ENCODE data around the gene ZNF536. TPM values are rescaled to one million over a fixed set of nuclear protein-coding genes. Genes with fewer than 3 reads are reported as not detected.

The ZNF536 gene
- total RNA-seq, 6 experiments from 2014 or later: not detected

DNA sequence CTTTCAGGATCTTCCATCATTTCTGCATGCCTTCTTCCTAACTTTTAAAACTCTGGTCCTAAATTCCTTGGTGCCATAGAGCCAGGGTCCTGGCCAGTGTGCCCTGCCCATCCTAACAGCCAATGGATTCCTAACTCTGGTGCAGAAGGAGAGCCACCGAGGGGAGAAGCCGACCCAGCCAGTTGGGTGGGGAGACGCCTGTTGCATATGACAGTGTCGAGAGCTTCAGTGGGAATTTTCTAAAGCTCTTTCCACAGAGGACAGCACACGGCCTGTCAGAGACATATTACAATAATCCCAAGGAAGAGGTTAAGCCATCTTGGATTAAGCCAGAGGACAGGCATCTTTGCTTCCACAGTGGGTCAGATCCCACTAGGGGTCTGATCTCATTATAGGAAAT is 180.4 kb downstream of the ZNF536 start:
- no peaks in the 10 kb centered on the region for H3K4me1 Mint-ChIP-seq (ENCODE audit: low read depth)
- DNase-seq: no peak
- TF ChIP-seq, protein P1, sequence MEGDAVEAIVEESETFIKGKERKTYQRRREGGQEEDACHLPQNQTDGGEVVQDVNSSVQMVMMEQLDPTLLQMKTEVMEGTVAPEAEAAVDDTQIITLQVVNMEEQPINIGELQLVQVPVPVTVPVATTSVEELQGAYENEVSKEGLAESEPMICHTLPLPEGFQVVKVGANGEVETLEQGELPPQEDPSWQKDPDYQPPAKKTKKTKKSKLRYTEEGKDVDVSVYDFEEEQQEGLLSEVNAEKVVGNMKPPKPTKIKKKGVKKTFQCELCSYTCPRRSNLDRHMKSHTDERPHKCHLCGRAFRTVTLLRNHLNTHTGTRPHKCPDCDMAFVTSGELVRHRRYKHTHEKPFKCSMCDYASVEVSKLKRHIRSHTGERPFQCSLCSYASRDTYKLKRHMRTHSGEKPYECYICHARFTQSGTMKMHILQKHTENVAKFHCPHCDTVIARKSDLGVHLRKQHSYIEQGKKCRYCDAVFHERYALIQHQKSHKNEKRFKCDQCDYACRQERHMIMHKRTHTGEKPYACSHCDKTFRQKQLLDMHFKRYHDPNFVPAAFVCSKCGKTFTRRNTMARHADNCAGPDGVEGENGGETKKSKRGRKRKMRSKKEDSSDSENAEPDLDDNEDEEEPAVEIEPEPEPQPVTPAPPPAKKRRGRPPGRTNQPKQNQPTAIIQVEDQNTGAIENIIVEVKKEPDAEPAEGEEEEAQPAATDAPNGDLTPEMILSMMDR (IDR thresholded peaks at IDR 0.05): no peak
- H3K27ac Mint-ChIP-seq: no peak overlapping the region
- peaks cover 77% of the 10 kb centered on the region for H3K9me3 Mint-ChIP-seq
- H3K4me3 Mint-ChIP-seq: no peak overlapping the region
- peaks cover 5% of the 10 kb centered on the region; the same call in 1 of the 2 replicates for H3K36me3 Mint-ChIP-seq (ENCODE audit: low read depth)
- H3K27me3 Mint-ChIP-seq (ENCODE audit: insufficient read depth): peaks cover 3% of the 10 kb centered on the region; the same call in 1 of the 2 replicates

DNA sequence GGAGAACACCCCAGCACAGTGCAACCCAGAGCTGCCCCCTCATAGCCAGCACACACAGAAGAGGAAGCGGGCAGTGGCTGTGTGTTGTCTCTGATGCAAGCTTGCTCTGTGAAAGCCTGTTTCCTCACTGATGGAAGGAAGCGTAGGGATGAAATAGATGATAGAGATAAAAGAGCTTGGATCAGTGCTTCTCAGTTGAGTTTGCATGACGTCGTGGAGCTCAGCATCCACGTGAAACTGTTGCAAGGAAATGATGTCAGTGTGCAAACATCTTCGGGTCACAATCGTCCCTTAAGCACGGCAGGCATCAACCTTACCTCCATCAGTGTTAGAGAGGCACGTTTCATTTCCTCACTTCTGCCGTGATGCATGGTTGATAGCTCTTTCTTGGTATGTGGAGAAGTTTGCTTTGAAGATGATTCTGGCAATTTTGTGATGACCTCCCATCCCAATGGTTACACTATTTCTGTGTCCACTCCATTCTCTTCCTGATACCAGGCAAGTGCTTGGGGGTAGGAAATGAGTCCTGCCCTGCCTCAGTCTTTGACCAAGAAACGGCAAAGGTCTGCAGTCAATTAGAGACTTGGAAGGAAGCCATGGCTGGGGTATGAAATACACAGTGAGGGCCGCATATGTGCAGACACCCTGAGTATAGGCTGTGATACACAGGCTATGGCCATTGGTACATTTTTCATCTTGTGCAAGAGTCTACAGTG is 183.0 kb downstream of the ZNF536 start:
- Mint-ChIP-seq H3K9me3 (peaks cover 68% of the 10 kb centered on the region), H3K4me1 (ENCODE audit: low read depth) (no peaks in the 10 kb centered on the region), H3K36me3 (ENCODE audit: low read depth) (peaks cover 4% of the 10 kb centered on the region; the same call in 1 of the 2 replicates), H3K27me3 (ENCODE audit: insufficient read depth) (no peaks in the 10 kb centered on the region), H3K27ac (no peak overlapping the region), H3K4me3 (no peak overlapping the region)
- TF ChIP-seq, protein P1 (IDR thresholded peaks at IDR 0.05): no peak
- no peak for DNase-seq

DNA sequence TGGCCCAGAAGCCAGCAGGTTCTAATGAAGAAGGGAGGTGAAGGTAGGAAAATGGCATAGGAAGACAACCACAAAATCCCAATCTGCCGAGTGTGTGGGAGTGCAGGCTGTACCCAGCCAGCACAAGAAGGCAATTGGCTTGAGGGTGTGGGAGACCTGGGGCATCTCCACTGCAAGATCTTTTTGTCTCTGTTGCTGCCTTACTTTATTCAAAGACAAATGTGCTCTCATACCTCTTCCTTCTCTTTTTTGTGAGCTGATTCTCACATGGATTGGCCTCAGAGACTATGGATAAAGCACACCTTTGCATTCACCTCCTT is 183.6 kb downstream of the ZNF536 start:
- TF ChIP-seq, protein P1 (IDR thresholded peaks at IDR 0.05): no peak
- no peaks in the 10 kb centered on the region for H3K27me3 Mint-ChIP-seq (ENCODE audit: insufficient read depth)
- no peak for DNase-seq
- no peak overlapping the region for H3K4me3 Mint-ChIP-seq
- H3K36me3 Mint-ChIP-seq (ENCODE audit: low read depth): no peaks in the 10 kb centered on the region
- no peak overlapping the region for H3K27ac Mint-ChIP-seq
- no peaks in the 10 kb centered on the region for H3K4me1 Mint-ChIP-seq (ENCODE audit: low read depth)
- peaks cover 68% of the 10 kb centered on the region for H3K9me3 Mint-ChIP-seq

DNA sequence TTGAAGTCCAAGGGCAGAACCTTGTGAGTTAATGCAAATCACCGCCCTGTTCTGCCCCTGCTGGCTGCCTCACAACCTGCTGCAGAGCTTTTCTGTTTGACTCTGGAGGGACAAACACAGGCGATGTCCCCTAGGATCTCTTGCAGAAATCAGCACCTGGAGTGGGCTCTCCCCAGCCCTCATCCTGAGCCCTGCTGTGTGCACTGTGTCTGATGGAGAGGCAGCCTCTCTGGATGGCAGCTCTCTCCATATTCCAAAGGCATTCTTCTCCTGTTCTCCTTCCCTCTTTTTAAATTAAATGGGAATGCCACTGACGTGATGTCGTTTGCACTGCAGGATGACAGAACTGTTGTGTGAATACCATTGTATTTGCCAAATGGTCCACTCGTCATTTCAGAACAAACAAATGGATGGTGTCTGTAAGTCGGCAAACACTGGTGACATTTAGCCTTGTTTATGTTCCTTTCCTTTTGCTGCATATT is 184.1 kb downstream of the ZNF536 start:
- no peak for DNase-seq
- Mint-ChIP-seq H3K4me3 (no peak overlapping the region), H3K27me3 (ENCODE audit: insufficient read depth) (no peaks in the 10 kb centered on the region; the same call in 1 of the 2 replicates), H3K36me3 (ENCODE audit: low read depth) (no peaks in the 10 kb centered on the region), H3K4me1 (ENCODE audit: low read depth) (no peaks in the 10 kb centered on the region), H3K9me3 (peaks cover 71% of the 10 kb centered on the region), H3K27ac (no peak overlapping the region)
- TF ChIP-seq, protein P1 (IDR thresholded peaks at IDR 0.05): no peak

DNA sequence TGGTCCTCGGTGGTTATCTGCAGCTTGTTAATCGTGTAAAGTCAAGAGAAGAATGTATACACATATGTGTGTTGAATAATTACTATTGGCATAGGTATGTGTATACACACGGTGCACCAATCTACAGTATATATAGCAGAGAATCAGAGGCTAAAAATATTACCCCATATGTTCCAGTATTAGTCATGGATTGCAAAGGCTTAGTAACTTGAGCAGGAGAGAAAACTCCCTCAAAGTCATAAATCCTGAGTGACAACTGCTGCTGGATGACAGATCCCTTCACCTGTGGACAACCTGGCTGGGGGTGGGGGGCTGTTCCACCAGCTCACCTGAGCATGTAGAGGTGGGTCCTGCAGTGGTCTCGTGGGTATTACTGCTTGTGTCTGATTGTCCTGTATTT is 185.0 kb downstream of the ZNF536 start:
- Mint-ChIP-seq H3K4me3 (no peak overlapping the region), H3K27ac (no peak overlapping the region), H3K9me3 (peaks cover 67% of the 10 kb centered on the region), H3K4me1 (ENCODE audit: low read depth) (no peaks in the 10 kb centered on the region), H3K27me3 (ENCODE audit: insufficient read depth) (no peaks in the 10 kb centered on the region; the same call in 1 of the 2 replicates), H3K36me3 (ENCODE audit: low read depth) (no peaks in the 10 kb centered on the region)
- DNase-seq: no peak
- TF ChIP-seq, protein P1 (IDR thresholded peaks at IDR 0.05): no peak
